ENCODE data around the gene CCDC60.

Gene CCDC60

GRCh38 chr12:119546340-119546739 lies 211.8 kb downstream of the CCDC60 start:
- DNase-seq (ENCODE audit: low spot score): no peak

DNA sequence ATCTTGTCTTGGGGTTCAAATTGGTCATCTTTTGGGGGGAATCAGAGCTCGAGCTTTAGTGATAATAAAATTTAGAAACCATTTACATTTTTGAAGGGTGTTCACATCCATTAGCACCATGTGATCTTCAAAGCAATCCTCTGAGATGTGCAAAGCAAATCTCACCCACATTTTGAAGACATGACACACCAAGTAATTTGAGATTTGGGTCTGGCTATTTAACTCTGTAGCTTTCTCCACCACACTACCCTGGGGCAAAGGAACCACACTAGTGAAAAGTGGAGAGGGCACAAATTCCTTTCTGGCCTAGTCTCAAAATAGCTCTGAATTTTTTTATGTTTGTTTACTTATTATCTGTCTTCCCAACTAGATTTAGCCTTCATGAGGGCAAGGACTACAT lies 212.5 kb downstream of the CCDC60 start:
- no peak for DNase-seq (ENCODE audit: low spot score)

- DNase-seq (ENCODE audit: low spot score): no peak
Measured at GRCh38 chr12:119556854-119557253, 222.3 kb downstream of the CCDC60 start.

DNA sequence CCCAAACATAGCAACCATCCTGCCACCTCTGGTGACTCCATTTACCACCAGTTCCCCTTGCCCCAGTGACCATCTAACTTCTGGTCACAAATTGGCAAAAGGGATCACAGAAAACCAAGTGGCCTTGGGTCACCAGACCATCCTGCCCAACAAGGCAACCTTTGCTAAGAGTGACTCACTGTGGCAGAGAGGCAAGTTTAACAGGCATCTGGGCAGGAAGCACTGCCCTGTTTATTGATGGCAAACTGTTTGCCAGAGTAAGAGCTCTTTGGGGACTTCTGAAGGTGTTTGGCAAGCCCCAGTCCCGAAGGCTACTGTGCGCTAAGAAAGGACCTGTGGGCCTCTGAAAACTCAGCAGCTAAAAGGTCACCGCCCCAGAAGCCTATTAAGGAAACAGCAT lies 230.9 kb downstream of the CCDC60 start:
- no peak for DNase-seq (ENCODE audit: low spot score)

DNA sequence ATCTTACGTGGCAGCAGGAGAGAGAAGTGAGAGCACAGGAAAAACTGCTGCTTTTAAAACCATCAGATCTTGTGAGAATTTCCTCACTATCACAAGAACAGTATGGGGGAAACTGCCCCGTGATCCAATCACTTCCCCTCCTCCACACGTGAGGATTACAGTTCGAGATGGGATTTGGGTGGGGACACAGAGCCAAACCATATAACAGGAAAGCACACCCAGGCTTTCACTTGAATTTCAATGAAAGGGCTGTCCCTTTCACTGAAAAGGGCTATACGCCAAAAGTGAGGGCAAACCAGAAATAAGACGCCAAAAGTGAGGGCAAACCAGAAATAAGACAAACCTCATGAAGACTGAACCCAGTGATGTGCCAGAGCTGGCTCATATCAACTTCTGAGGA lies 236.2 kb downstream of the CCDC60 start:
- no peak for DNase-seq (ENCODE audit: low spot score)

- no peak for DNase-seq (ENCODE audit: low spot score)
Measured at GRCh38 chr12:119573086-119573485, 238.6 kb downstream of the CCDC60 start.

DNA sequence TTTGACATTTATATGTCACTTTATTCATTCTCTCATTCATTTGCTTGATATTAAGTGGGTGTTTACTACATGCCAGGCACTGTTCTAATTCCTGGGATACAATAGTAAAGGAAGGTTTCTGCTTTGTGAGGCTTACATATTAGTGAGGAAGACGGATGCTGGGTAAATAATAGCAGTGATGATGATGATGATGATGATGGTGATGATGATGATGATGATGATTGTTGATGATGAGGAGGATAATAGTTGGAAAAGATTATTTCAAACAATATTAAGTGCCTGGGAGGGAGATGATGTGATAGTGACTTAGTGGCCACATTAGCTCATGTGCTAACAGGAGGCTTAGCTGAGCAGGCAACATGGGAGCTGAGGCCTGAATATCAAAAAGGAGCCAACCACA lies 239.7 kb downstream of the CCDC60 start:
- no peak for DNase-seq (ENCODE audit: low spot score)

DNA sequence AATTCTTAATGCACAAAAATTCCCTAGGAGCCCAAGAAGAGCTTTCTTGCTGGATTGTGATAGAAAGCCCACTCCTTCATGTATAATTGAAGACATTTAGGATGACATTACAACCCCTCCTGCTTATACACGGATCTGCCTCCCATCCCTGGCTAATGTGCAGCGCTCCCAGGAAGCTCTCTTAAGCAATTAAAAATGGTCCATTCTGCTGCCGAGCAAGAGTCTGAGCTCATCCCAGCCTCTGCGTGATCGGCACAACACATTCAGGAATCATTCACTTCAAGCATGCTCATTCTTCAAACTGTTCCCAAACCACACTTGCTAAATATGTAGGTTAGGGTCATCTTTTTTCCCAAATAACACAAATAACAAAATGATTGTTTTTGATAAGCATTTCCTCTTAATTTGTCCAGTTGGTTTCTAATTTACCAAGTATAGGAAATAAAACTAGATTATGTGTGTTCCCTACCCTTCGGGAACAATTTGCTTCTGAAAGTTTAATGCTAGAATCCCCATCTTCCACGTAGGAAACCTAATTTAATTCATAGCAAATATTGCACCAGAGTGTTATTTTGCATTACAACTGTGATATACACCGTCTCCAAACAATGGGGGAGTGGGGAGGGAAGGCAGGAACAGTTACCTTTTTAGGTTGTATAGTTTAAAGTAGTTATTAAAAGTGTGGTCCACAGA lies 241.7 kb downstream of the CCDC60 start:
- DNase-seq (ENCODE audit: low spot score): no peak

GRCh38 chr12:119576915-119577314 lies 242.4 kb downstream of the CCDC60 start:
- no peak for DNase-seq (ENCODE audit: low spot score)

GRCh38 chr12:119578112-119578511 lies 243.6 kb downstream of the CCDC60 start:
- DNase-seq (ENCODE audit: low spot score): no peak

DNA sequence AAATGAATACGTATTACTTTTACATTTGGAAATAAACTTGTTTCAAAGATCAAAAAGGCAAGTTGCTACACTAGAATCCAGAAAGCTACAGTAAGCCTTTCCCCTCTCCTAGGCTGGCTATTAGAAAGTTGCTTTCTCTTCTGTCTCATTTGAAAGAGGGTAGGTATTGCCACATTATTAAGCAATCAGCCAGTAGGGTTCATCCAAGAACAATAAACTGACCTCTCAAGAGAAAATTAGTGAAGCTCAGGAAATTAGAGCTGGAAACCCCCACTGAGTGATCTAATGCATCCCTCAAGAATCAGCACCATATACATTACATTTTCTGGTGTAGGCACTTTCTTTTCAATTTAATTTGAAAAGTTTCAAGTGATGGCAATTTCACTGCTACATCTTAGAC lies 254.6 kb downstream of the CCDC60 start:
- DNase-seq (ENCODE audit: low spot score): no peak

DNA sequence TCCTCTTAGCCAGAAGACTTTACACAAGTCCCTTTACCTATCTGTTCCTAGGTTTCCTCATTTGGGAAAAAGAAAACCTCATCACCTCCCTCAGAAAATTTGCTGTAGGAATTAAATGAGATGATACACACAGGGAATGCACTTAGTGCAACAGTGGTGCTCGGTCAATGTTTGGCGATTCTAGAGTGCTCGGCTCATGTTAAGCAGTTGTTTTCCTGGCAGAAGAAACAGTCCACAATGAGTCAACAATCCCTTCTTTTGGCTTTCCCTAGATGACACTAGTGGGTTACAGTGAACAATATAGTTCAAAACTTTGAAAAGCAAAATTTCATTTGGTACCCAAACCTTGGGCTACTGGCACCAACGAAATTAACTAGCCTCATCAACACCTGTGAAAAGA lies 255.1 kb downstream of the CCDC60 start:
- no peak for DNase-seq (ENCODE audit: low spot score)
